ENCODE data around the gene GLIPR2.
"Not testable (repeated sequence)": the region's sequence is repeated elsewhere in the genome, so short reads cannot be mapped to it uniquely, and the experiment has no call there.

Gene GLIPR2

DNA sequence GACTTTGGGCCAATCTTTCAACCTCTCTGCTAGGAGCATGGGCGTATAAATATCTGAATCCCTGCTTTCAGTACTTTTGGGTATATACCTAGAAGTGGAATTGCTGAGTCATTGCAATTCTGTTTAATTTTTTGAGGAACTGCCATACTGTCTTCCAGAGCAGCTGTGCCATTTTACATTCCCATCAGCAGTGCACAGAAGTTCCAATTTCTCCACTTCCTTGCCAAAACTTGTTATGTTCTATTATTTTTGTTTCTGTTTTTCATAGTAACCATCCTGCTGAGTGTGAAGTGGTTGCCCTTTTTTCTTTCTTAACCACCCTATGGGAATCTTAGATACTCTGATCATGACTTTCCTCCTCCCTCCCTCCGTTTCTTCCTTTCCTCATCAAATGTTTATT, 21.6 kb downstream of the GLIPR2 start:
- Mint-ChIP-seq H3K27ac (no peak overlapping the region), H3K36me3 (ENCODE audit: low read depth) (peaks cover 46% of the 10 kb centered on the region)

DNA sequence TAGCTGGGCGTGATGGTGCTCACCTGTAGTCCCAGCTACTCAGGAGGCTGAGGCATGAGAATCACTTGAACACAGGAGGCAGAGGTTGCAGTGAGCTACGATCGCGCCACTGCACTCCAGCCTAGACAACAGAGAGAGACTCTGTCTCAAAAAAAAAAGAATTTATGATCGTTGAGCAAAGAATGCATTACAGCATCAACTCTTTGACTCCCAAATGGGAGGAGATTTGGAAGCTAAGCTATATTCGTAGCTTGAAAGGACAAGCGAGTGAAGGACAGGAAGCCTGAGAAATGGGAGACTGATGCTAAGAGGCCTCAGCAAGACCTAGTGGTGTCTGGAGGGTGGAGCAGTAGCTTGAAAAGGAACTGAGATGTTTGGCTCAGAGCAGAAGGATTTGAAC, 22.4 kb downstream of the GLIPR2 start:
- no peaks in the 10 kb centered on the region for H3K9me3 Mint-ChIP-seq
- peaks cover 45% of the 10 kb centered on the region for H3K36me3 Mint-ChIP-seq (ENCODE audit: low read depth)
- no peak overlapping the region for H3K4me3 Mint-ChIP-seq
- peaks cover 23% of the 10 kb centered on the region for H3K4me1 Mint-ChIP-seq (ENCODE audit: low read depth)
- H3K27ac Mint-ChIP-seq = no peak overlapping the region
- H3K27me3 Mint-ChIP-seq (ENCODE audit: low read depth) = no peaks in the 10 kb centered on the region

More for the DNA sequence above, 21.6 kb downstream of the GLIPR2 start:
- H3K4me3 Mint-ChIP-seq = no peak overlapping the region
- peaks cover 30% of the 10 kb centered on the region for H3K4me1 Mint-ChIP-seq (ENCODE audit: low read depth)
- no peaks in the 10 kb centered on the region for H3K9me3 Mint-ChIP-seq
- no peaks in the 10 kb centered on the region for H3K27me3 Mint-ChIP-seq (ENCODE audit: low read depth)

DNA sequence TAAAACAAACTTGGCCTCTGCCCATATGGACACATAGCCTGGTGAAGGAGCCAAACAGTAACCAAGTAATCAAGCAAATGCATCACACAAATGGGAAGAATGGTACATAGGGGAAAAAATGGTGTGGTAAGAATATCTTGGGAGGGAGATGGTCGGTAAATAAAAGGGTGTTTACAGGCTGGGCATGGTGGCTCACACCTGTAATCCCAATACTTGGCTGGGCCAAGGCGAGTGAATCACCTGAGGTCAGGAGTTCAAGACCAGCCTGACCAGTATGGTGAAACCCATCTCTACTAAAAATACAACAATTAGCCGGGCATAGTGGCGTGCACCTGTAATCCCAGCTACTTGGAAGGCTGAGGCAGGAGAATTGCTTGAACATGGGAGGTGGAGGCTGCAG, 23.0 kb downstream of the GLIPR2 start:
- H3K27me3 Mint-ChIP-seq (ENCODE audit: low read depth); H3K9me3 Mint-ChIP-seq; H3K27ac Mint-ChIP-seq; H3K4me3 Mint-ChIP-seq: not testable (repeated sequence)
- Mint-ChIP-seq H3K36me3 (ENCODE audit: low read depth) (peaks cover 40% of the 10 kb centered on the region), H3K4me1 (ENCODE audit: low read depth) (peaks cover 18% of the 10 kb centered on the region)

- not testable (repeated sequence) for H3K9me3 Mint-ChIP-seq; H3K27ac Mint-ChIP-seq; H3K4me3 Mint-ChIP-seq; H3K27me3 Mint-ChIP-seq (ENCODE audit: low read depth)
- H3K36me3 Mint-ChIP-seq (ENCODE audit: low read depth) = peaks cover 36% of the 10 kb centered on the region
- peaks cover 15% of the 10 kb centered on the region for H3K4me1 Mint-ChIP-seq (ENCODE audit: low read depth)
These were observed 23.6 kb downstream of the GLIPR2 start for GRCh38 chr9:36160126-36160525.

DNA sequence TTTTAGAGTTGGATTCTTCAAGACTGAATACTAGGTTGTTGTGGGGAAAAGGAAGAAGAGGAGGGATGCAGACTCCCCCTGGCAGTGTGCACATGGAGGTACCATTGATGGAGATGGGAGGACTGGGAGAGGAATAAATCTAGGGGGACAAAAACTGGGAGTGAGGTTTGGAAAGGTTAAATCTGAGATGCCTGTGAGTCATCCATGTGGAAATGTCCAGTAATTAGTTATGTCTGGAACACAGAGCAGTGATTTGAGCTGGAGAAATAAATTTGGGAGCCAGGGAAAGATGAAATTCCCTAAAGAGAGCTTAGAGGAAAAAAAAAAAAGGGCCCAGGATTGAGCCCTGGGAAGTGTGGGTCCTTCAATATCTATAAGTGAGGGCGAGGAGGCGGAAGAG, 24.7 kb downstream of the GLIPR2 start:
- Mint-ChIP-seq H3K27ac (no peak overlapping the region), H3K27me3 (ENCODE audit: low read depth) (peaks cover 5% of the 10 kb centered on the region)

GRCh38 chr9:36162211-36162738, 25.7 kb downstream of the GLIPR2 start:
- Mint-ChIP-seq H3K27ac (no peak overlapping the region), H3K36me3 (ENCODE audit: low read depth) (peaks cover 27% of the 10 kb centered on the region), H3K27me3 (ENCODE audit: low read depth) (peaks cover 5% of the 10 kb centered on the region), H3K4me3 (no peak overlapping the region), H3K4me1 (ENCODE audit: low read depth) (peaks cover 18% of the 10 kb centered on the region), H3K9me3 (no peaks in the 10 kb centered on the region)

More for the DNA sequence above, 24.7 kb downstream of the GLIPR2 start:
- H3K4me1 Mint-ChIP-seq (ENCODE audit: low read depth) = peaks cover 16% of the 10 kb centered on the region
- peaks cover 31% of the 10 kb centered on the region for H3K36me3 Mint-ChIP-seq (ENCODE audit: low read depth)
- H3K9me3 Mint-ChIP-seq = no peaks in the 10 kb centered on the region
- H3K4me3 Mint-ChIP-seq = no peak overlapping the region

DNA sequence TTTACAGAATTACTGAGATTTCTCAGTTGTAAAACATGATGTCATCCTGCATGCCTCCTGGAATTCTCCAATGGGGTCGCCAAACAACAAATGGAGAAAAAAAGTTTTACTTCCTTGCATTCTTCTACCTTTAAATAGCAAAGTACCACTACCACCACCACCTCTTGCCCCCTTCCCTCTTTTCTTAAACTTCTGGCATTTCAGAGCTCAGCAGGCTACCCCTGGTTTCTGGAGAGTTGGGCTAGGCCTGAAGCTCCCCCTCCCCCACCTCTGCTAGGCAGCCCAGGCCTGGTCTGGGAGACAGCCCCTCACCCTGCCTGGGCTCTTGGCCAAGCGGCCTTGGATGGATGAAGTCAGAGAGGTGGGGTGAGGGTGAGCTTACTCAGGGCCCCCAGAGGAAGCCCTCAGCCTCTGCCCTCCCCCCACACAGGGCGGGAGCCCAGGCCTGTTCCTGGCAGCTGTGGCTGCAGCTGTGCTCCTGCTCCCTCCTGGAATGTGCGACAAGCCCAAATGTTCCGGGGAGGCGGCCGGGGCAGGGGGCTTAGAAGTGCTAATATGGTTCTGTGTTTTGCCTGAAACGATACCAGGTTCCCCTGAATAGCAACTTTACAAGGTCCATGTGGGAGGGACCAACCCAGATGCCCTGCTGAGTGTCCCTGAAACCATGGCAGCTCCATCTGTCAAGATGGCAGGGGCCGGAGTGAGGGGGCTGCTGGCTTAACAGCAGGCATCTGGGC, 26.7 kb downstream of the GLIPR2 start:
- peaks cover 25% of the 10 kb centered on the region for H3K36me3 Mint-ChIP-seq (ENCODE audit: low read depth)
- H3K4me1 Mint-ChIP-seq (ENCODE audit: low read depth) = peaks cover 14% of the 10 kb centered on the region
- H3K9me3 Mint-ChIP-seq = no peaks in the 10 kb centered on the region
- H3K27me3 Mint-ChIP-seq (ENCODE audit: low read depth) = peaks cover 5% of the 10 kb centered on the region
- H3K4me3 Mint-ChIP-seq = no peak overlapping the region
- H3K27ac Mint-ChIP-seq = no peak overlapping the region

DNA sequence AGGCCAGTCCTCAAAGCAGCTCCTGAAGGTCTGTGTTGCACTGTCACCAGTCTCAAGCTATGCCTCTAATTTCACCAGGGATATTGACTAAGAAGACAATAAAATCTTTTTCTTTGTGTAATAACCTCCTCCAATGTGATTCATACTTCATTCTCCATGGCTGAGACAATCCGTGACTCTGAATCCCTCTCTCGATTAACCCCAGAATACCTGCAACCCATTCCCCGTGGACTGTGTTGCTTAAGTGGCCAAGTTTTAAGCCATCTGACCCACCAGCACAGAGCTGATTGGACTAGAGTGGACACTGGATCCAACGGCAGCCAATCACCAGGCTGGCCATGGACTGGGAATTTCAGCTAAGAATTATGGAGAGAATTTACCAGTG, 27.2 kb downstream of the GLIPR2 start:
- Mint-ChIP-seq H3K4me3 (no peak overlapping the region), H3K4me1 (ENCODE audit: low read depth) (peaks cover 11% of the 10 kb centered on the region), H3K27ac (no peak overlapping the region), H3K36me3 (ENCODE audit: low read depth) (peaks cover 20% of the 10 kb centered on the region), H3K27me3 (ENCODE audit: low read depth) (peaks cover 8% of the 10 kb centered on the region), H3K9me3 (no peaks in the 10 kb centered on the region)

DNA sequence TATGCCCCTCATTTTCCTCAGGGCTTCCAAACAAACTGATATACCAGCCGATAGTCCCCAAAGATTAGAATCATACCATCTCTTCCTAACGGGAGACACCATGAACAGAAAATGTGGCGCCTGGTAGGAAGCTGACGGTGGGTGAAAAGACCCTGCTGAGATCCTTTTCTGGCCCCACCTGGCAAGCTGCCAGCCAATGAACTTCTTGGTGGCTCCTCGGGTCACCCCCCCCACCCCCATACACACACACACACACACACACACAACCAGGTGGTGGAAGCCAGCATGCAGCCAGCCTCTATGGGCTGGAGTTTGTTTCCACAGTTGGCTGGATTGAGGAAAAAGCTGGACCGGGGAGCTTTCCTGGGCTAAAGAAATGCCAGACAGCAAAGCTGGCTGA, 27.8 kb downstream of the GLIPR2 start:
- peaks cover 14% of the 10 kb centered on the region for H3K27me3 Mint-ChIP-seq (ENCODE audit: low read depth)
- H3K36me3 Mint-ChIP-seq (ENCODE audit: low read depth) = peaks cover 20% of the 10 kb centered on the region
- H3K9me3 Mint-ChIP-seq = no peaks in the 10 kb centered on the region
- peaks cover 11% of the 10 kb centered on the region for H3K4me1 Mint-ChIP-seq (ENCODE audit: low read depth)
- H3K4me3 Mint-ChIP-seq = no peak overlapping the region
- no peak overlapping the region for H3K27ac Mint-ChIP-seq

GRCh38 chr9:36164989-36165388, 28.5 kb downstream of the GLIPR2 start:
- Mint-ChIP-seq H3K4me3 (peak overlapping the region; percentile 56), H3K4me1 (ENCODE audit: low read depth) (peaks cover 11% of the 10 kb centered on the region), H3K36me3 (ENCODE audit: low read depth) (peaks cover 18% of the 10 kb centered on the region), H3K27me3 (ENCODE audit: low read depth) (peaks cover 15% of the 10 kb centered on the region), H3K27ac (no peak overlapping the region), H3K9me3 (no peaks in the 10 kb centered on the region)

GRCh38 chr9:36165826-36166167, 29.3 kb downstream of the GLIPR2 start:
- Mint-ChIP-seq H3K4me3 (no peak overlapping the region), H3K27ac (no peak overlapping the region), H3K4me1 (ENCODE audit: low read depth) (peaks cover 8% of the 10 kb centered on the region), H3K27me3 (ENCODE audit: low read depth) (peaks cover 15% of the 10 kb centered on the region), H3K9me3 (no peaks in the 10 kb centered on the region), H3K36me3 (ENCODE audit: low read depth) (peaks cover 15% of the 10 kb centered on the region)

- Mint-ChIP-seq H3K4me1 (ENCODE audit: low read depth) (peaks cover 5% of the 10 kb centered on the region), H3K27me3 (ENCODE audit: low read depth) (peaks cover 15% of the 10 kb centered on the region), H3K4me3 (peak overlapping the region; percentile 64), H3K27ac (peak overlapping the region; percentile 46), H3K9me3 (no peaks in the 10 kb centered on the region), H3K36me3 (ENCODE audit: low read depth) (peaks cover 10% of the 10 kb centered on the region)
These were observed 29.8 kb downstream of the GLIPR2 start for GRCh38 chr9:36166168-36166927.

GRCh38 chr9:36169166-36169565, 32.6 kb downstream of the GLIPR2 start, which contains the start of gene CCIN:
Gene CCIN (plus strand): TSS chr9:36169388. CDS start chr9:36169503, 115 bp downstream.
- peaks cover 15% of the 10 kb centered on the region for H3K27me3 Mint-ChIP-seq (ENCODE audit: low read depth)
- no peak within 1 kb of the TSS for H3K4me3 Mint-ChIP-seq
- H3K9me3 Mint-ChIP-seq = no peaks in the 10 kb centered on the region
- H3K27ac Mint-ChIP-seq = no peak within 1 kb of the TSS
- peaks cover 4% of the 10 kb centered on the region for H3K4me1 Mint-ChIP-seq (ENCODE audit: low read depth)
- H3K36me3 Mint-ChIP-seq (ENCODE audit: low read depth) = no peaks in the 10 kb centered on the region

DNA sequence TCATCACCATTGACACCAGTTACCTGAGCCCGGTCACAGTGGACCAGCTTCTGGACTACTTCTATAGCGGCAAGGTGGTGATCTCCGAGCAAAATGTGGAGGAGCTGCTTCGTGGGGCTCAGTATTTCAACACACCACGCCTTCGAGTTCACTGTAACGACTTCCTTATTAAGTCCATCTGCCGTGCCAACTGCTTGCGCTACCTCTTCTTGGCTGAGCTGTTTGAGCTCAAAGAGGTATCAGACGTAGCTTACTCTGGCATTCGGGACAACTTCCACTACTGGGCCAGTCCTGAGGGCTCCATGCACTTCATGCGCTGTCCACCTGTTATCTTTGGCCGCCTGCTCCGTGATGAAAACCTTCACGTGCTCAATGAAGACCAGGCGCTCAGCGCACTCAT, 33.2 kb downstream of the GLIPR2 start:
- Mint-ChIP-seq H3K27me3 (ENCODE audit: low read depth) (peaks cover 15% of the 10 kb centered on the region), H3K4me1 (ENCODE audit: low read depth) (peaks cover 4% of the 10 kb centered on the region), H3K9me3 (no peaks in the 10 kb centered on the region), H3K4me3 (no peak overlapping the region), H3K36me3 (ENCODE audit: low read depth) (no peaks in the 10 kb centered on the region), H3K27ac (no peak overlapping the region)

DNA sequence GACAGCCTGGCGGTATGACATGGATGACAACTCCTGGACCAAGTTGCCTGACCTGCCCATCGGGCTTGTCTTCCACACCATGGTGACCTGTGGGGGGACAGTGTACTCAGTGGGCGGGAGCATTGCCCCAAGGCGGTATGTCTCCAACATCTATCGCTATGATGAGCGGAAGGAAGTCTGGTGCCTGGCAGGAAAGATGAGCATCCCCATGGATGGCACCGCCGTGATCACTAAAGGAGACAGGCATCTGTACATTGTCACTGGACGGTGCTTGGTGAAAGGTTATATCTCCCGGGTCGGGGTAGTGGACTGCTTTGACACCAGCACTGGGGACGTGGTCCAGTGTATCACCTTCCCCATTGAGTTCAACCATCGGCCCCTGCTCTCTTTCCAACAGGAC, 34.0 kb downstream of the GLIPR2 start:
- no peaks in the 10 kb centered on the region for H3K9me3 Mint-ChIP-seq
- H3K27me3 Mint-ChIP-seq (ENCODE audit: low read depth) = peaks cover 10% of the 10 kb centered on the region
- H3K4me1 Mint-ChIP-seq (ENCODE audit: low read depth) = peaks cover 2% of the 10 kb centered on the region
- no peaks in the 10 kb centered on the region for H3K36me3 Mint-ChIP-seq (ENCODE audit: low read depth)
- H3K4me3 Mint-ChIP-seq = no peak overlapping the region
- H3K27ac Mint-ChIP-seq = no peak overlapping the region
